ENCODE measurements around the gene PPP2R1B. TPM values are rescaled to one million over a fixed set of nuclear protein-coding genes. Genes with fewer than 3 reads are reported as not detected.

The PPP2R1B gene
- total and polyA plus RNA-seq, 4 donors = 33.2 to 316 (median 52.5) TPM

- no peak for TF ChIP-seq FOXA1 (IDR thresholded peaks at IDR 0.05)
- TF ChIP-seq FOXA2 (IDR thresholded peaks at IDR 0.05) = no peak
Measured at GRCh38 chr11:111715142-111715816, 50.9 kb downstream of the PPP2R1B start (continued).

GRCh38 chr11:111714522-111714921 lies 51.7 kb downstream of the PPP2R1B start:
- H3K9me3 ChIP-seq (ENCODE audit: control insufficient read depth in 4 of 4, low read length in 3 of 4) = no peaks in the 10 kb centered on the region
- no peak overlapping the region for H3K4me3 ChIP-seq (ENCODE audit: low read depth in 1 of 3, low read length in 3 of 3)
- H3K4me1 ChIP-seq (ENCODE audit: control insufficient read depth in 4 of 4, insufficient read depth in 4 of 4, low read length in 3 of 4) = peaks cover 1 to 4% (median 3%) of the 10 kb centered on the region in 4 donors
- H3K27me3 ChIP-seq (ENCODE audit: control insufficient read depth in 4 of 4, insufficient read depth in 4 of 4, low read length in 3 of 4) = no peaks in the 10 kb centered on the region
- DNase-seq (ENCODE audit: low spot score) = no peak
- peaks cover 13 to 44% (median 40%) of the 10 kb centered on the region in 4 donors for H3K36me3 ChIP-seq (ENCODE audit: control insufficient read depth in 4 of 4, insufficient read depth in 3 of 4, low read depth in 1 of 4, low read length in 3 of 4)
- TF ChIP-seq HNF4G (IDR thresholded peaks at IDR 0.05) (no peak), RXRA (IDR thresholded peaks at IDR 0.05) (no peak), REST (IDR thresholded peaks at IDR 0.05) (no peak), FOXA1 (IDR thresholded peaks at IDR 0.05) (no peak)
- WGBS = 97% methylated on average over 4 of the region's 4 CpGs
- H3K9ac ChIP-seq (ENCODE audit: low read depth in 1 of 2, low read length in 2 of 2) = no peak overlapping the region
- H3K27ac ChIP-seq (ENCODE audit: low read depth in 1 of 2, low read length in 2 of 2) = no peak overlapping the region

- no peaks in the 10 kb centered on the region for H3K9me3 ChIP-seq (ENCODE audit: control insufficient read depth in 4 of 4, low read length in 3 of 4)
- TF ChIP-seq RXRA (IDR thresholded peaks at IDR 0.05) = no peak
- no peak for TF ChIP-seq JUND (IDR thresholded peaks at IDR 0.05)
- no peak for TF ChIP-seq REST (IDR thresholded peaks at IDR 0.05)
- TF ChIP-seq ATF3 (IDR thresholded peaks at IDR 0.05) = no peak
- no peak for TF ChIP-seq FOXA1 (IDR thresholded peaks at IDR 0.05)
- no peak for TF ChIP-seq NR2F2 (IDR thresholded peaks at IDR 0.05)
- no peak for TF ChIP-seq ZBTB33 (IDR thresholded peaks at IDR 0.05)
- no peak for TF ChIP-seq YY1 (IDR thresholded peaks at IDR 0.05)
- no peak for TF ChIP-seq FOXA2 (IDR thresholded peaks at IDR 0.05)
- TF ChIP-seq CTCF (IDR thresholded peaks at IDR 0.05; ENCODE audit: low read depth, low read length, missing input control) = no peak
- TF ChIP-seq EGR1 (IDR thresholded peaks at IDR 0.05; ENCODE audit: low read depth in 2 of 2) = no peak
- no peak for TF ChIP-seq HNF4G (IDR thresholded peaks at IDR 0.05)
- no peak overlapping the region for H3K4me3 ChIP-seq (ENCODE audit: low read depth in 1 of 3, low read length in 3 of 3)
- no peak overlapping the region for H3K27ac ChIP-seq (ENCODE audit: low read depth in 1 of 2, low read length in 2 of 2)
- H3K4me1 ChIP-seq (ENCODE audit: control insufficient read depth in 4 of 4, insufficient read depth in 4 of 4, low read length in 3 of 4) = peaks cover 0 to 5% (median 3%) of the 10 kb centered on the region in 4 donors
- WGBS = 87% methylated on average over 5 of the region's 5 CpGs
- H3K27me3 ChIP-seq (ENCODE audit: control insufficient read depth in 4 of 4, insufficient read depth in 4 of 4, low read length in 3 of 4) = no peaks in the 10 kb centered on the region
- no peak overlapping the region for H3K9ac ChIP-seq (ENCODE audit: low read depth in 1 of 2, low read length in 2 of 2)
- no peak for DNase-seq (ENCODE audit: low spot score)
- H3K36me3 ChIP-seq (ENCODE audit: control insufficient read depth in 4 of 4, insufficient read depth in 3 of 4, low read depth in 1 of 4, low read length in 3 of 4) = peaks cover 6 to 70% (median 65%) of the 10 kb centered on the region in 4 donors
Measured at GRCh38 chr11:111707691-111708067, 58.5 kb downstream of the PPP2R1B start.

All from liver (tissue), 9 donors.